ENCODE results near the gene SART1.
"Not testable (repeated sequence)": the region's sequence is repeated elsewhere in the genome, so short reads cannot be mapped to it uniquely, and the experiment has no call there.

Gene SART1

DNA sequence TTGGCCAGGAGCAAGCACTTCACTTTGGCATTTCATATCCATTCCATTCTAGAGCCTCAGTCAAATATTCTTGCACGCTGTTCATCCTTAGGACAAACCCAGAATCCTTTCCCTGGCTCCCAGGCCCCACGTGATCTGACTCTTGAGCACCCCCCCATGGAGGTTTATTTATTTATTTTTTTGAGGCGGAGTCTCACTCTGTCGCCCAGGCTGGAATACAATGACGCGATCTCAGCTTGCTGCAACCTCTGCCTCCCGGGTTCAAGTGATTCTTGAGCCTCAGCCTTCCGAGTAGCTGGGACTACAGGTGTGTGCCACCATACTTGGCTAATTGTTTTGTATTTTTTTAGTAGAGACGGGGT, 29.0 kb upstream of the SART1 start:
- no peak for DNase-seq

DNA sequence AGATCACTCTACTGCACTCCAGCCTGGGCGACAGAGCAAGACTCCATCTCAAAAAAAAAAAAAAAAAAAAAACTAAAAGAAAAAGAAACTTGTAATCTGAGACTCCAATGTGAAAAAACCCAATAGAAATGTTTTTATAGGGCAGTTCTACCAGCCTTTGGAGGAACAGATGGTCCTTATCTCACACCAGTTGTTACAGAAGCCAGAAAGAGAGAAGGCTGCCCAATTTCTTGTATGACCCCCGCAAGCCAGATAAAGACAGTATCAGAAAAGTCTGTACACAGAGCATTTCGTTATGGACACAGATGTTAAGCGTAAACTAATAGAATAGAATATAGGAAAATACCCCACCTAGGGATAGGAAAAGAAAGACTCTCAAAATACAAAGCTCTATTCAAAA, 27.5 kb upstream of the SART1 start:
- DNase-seq: no peak

DNA sequence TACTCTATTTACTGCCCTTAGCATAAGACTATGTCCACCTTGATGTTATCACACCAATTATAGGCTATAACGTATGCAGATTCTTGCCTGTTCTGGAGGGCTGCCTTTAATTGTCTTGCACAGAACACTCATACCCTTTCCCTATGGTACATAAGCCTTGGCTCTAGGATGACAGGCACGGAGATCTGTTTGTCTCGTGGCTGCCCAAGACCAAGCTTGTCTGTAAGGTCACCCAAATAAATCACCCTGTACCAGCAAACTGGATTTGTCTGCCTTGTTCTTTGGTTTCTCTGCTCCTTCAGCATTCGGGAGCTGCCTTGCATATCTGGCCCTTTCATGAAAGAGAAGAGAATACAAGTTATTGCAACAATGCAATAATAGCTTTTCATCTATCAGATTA, 23.8 kb upstream of the SART1 start:
- no peak for DNase-seq

DNA sequence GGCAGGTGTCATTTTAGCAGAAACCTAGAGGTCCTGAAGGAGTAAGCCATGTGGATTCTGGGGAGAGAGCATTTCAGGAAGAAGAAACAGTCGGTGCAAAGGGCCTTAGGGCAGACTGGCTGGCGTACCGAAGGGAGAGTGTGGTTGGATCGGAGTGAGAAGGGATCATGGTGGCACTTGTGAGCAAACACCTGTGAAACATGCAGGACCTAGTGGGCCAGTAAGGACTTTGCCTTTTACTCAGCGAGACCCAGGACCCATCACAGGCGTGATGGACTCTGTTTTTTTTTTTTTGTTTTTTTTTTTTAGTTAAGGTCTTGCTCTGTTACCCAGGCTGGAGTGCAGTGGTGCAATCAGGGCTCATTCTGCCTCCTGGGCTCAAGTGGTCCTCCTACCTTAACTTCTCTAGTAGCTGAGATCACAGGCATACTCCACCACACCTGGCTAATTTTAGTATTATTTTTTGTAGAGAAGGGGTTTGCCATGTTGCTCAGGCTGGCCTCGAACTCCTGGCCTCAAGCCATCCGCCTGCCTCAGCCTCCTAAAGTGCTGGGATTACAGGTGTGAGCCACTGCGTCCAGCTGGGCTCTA, 19.7 kb upstream of the SART1 start:
- DNase-seq: no peak

DNA sequence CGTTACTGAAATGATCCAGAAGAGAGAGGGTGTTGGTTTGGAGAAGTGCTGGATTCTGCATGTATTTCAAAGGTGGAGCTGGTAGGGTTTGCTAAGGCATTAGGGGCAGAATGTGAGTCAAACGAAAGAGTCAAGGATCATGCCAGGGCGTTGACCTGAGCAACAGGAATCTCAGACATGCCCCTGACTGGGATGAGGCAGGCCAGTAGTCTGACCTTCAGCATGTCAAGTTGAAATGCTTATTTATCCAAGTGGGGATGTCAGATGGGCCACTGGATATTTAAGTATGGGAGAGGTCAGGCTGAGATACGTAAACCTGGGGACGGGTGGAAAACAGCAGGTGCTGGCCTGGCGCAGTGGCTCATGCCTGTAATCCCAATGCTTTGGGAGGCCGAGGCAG, 19.0 kb upstream of the SART1 start:
- DNase-seq: no peak

DNA sequence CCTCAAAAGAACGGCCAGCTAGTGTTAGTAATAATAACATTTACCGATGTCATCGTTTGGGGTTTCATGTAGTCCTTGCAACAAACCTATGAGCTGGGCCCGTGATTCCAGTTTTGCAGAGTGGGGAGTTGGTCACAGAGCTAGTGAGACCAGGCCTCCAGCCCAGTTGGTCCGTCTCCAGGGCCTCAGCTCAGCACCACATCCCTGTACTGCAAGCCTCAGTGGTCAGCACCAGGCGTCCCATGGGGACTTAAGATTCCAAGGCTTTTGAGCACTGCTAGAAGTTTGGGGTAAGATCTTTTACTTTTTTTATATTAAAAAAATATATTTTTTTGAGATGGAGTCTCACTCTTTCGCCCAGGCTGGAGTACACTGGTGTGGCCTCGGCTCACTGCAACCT, 17.3 kb upstream of the SART1 start:
- no peak for DNase-seq

DNA sequence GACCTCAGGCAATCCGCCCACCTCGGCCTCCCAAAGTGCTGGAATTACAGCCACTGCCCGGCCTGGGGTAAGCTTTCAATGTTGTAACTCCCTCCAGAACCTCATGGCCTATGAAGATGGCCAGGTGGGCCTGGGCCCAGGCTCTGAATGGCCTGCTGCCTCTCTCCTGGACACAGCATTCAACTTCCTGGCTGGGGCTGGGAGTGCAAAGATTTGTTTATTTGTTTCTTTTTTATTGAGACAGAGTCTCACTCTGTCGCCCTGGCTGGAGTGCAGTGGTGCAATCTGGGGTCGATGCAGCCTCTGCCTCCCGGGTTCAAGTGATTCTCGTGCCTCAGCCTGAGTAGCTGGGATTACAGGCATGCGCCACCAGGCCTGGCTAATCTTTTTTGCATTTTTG, 16.8 kb upstream of the SART1 start:
- no peak for DNase-seq

DNA sequence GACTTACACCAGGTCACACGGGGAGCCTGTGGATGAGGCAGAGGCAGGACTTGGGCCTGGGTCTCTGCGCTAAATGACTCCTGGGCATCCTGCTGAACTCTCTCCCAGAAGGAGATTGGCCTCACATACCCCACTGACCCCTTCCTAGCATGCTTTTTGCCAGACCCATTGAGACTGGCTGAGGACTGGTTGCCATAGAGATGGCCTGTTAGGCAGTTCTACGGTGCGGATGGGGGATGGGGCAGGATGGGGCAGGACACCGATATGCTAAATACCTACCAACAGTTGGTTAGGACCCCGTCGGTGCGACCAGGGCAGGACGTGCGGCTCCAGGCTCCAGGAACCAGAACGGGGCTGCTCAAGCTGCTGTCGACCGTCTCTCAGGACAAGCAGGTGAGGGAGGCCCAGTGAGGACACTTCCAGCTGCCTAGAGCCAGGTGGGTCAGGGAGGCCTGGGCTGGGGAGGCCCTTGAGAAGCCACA, 16.1 kb upstream of the SART1 start, which contains the start of gene TSGA10IP:
Gene TSGA10IP, plus strand, starts transcription at position 51 of the 482 bp plus-strand sequence. Its CDS starts 196 bp downstream, at position 247.
- no peak for DNase-seq

DNA sequence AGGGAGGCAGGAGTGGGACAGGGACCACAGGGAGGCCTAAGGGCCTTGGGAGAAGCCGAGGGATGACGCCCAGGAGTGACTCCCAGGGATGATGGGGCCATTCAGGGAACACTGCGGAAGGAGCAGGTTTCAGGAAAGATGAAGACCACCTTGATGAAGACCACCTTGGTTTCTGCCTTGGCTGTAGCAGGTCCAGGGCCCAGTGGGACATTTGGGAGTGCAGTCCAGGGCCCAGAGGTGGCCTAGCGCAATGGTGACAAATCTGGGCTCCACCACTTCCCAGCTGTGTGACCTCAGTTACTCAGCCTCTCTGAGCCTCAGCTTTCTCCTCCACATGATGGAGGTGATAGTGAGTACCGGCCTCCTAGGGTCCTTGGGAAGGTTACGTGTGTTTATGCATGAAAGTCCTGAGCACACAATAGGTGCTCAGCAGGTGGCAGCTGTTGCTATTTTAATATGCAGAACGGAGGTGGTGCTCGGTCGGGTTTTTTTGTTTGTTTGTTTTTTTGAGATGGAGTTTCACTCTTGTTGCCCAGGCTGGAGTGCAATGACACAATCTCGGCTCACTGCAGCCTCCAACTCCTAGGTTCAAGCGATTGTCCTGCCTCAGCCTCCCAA, 15.5 kb upstream of the SART1 start:
- DNase-seq: no peak

DNA sequence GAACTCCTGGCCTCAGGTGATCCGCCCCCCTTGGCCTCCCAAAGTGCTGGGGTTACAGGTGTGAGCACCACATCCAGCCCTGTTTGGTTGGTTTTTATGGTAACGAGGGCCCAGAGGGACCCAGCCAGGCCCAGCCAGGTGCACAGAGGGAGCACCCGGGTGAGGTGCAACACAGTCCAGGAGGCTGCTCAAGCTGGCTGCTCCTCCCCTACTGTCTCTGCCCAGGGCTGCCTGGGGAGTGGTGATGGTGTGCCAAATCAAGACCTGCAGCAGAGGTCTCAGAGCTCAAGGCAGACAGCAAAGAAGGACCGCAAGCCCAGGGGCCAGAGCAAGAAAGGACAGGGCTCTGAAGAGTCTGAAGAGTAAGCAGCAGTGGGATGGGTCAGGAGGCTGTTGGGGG, 14.9 kb upstream of the SART1 start:
- no peak for DNase-seq

DNA sequence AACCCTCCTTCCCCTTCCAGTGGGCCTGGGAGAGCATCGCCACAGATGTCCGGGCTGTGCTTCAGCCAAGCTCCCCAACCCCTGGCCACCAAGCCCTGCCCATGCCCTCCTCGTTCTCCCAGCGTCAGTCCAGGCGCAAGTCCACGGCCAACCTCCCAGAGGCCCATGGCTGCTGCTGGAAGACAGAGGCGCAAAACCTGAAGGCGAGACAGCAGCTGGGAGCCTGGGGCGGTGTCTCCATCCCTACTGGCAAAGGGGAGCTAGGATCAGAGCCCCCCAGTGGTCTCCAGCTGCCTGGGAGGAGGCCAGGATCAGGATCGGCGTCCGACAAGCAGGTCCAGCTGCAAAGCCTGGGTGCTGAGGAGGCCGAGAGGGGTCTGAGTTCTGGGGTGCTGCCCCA, 14.4 kb upstream of the SART1 start:
- no peak for DNase-seq

DNA sequence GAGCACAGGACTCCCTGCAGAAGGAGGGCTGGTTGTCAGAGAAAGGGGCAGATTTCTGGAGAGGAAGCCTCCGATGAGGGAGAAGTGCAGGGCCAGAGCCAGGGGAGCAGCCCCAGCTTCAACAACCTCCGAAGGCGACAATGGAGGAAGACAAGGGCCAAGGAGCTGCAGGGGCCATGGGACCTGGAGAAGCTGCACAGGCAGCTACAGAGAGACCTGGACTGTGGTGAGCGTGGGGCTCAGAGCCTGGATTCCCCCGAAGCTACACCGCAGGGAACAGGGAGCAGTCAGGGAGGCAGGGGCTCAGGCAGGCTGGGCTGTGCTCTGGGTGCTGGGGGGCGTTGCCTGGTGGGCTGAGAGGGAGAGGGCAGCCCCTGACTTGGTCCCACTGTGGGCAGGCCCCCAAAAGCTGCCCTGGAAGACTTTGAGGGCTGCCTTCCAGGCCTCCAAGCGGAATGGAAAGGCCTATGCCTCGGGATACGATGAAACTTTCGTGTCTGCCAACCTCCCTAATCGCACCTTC, 13.9 kb upstream of the SART1 start:
- DNase-seq: no peak

DNA sequence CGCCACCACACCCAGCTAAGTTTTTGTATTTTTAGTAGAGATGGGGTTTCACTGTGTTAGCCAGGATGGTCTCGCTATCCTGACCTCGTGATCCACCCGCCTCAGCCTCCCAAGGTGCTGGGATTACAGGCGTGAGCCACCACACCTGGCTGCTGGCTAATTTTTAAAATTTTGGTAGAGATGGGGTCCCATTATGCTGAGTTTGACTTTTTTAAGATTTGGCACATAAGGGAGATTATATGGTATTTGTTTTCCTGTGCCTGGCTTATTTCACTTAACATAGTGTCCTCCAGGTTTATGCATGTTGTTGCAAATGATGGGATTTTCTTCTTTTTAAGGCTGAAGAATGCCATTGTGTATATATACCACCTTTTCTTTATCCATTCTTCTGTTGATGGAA, 10.8 kb upstream of the SART1 start:
- not testable (repeated sequence) for DNase-seq

DNA sequence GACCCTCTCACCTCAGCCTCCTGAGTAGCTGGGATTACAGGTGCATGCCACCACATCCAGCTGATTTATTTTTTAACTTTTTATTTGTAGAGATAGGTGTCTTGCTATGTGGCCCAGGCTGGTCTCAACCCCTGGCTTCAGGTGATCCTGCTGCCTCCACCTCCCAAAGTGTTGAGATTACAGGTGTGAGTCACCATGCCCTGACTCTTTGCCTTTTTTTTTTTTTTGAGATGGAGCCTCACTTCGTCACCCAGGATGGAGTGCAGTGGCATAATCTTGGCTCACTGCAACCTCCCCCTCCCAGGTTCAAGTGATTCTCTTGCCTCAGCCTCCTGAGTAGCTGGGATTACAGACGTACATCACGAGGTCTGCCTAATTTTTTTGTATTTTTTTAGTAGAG, 9.9 kb upstream of the SART1 start:
- DNase-seq: not testable (repeated sequence)

DNA sequence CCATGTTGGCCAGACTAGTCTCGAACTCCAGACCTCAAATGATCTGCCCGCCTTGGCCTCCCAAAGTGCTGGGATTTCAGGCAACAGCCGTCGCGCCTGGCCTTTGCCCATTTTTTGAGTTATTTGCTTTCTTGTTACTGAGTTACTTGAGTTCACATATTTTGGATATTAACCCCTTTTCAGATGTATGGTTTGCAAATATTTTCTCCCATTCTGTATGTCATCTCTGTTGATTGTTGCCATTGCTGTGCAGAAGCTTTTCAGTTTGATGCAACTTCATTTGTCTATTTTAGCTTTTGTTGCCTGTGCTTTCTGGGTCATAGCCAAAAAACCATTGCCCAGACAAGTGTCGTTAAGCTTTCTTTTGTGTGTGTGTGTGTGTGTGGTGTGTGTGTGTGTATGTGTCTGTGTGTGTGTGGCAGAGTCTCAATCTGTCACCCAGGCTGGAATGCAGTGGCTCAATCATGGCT, 9.4 kb upstream of the SART1 start:
- no peak for DNase-seq

DNA sequence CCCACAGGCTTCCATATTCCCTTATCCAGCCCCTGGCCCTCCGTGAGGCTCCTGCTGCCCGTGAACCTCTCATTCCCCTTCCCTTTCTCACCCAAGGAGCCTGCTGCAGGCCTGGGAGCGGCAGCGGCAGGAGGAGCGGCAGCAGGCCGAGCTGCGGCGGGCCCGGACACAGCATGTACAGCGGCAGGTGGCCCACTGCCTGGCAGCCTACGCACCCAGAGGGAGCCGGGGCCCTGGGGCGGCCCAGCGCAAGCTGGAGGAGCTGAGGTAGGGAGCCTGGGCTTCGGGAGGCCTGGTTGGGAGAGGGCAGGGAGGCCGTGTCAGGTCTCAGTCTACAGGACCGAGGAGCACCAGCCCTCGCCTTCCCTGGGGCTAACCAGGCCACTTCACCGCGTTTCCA, 8.1 kb upstream of the SART1 start:
- DNase-seq: no peak

DNA sequence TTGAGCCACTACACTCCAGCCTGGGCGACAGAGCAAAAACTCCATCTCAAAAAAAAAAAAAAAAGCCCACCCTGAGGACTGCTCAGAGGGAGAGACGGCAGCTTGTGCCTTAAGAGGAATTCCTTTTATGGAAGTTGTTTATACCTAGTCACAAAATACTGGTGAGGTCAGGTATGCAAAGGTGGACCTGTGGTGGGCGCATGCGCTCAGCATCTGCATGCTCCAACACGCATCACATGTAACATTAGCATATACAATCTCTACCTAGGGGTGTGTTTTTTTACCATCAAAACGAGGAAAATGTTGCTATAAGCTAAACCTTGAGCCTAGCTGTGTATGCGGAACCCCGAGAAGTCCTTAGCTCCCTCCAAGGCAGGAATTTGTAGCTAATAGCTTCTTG, 6.8 kb upstream of the SART1 start:
- no peak for DNase-seq

DNA sequence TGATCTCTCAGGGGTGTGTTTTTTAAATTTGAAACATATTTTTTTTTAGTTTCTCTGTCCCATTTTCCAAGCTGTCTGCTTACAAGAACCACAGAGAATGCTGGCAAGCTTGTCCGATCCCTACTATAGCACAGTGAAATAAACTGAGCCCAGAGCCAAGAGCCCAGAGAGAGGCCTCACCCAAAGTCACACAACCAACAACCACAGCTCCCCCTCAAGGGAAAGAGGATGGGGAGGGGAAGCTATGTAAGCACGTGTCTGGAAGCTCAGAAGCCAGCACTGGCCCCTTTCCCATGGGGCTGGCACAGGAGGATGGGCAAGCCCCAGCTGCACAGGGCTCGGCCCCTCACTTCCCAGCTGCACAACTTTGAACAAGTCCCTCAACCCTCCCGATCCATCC, 3.2 kb upstream of the SART1 start:
- no peak for DNase-seq

DNA sequence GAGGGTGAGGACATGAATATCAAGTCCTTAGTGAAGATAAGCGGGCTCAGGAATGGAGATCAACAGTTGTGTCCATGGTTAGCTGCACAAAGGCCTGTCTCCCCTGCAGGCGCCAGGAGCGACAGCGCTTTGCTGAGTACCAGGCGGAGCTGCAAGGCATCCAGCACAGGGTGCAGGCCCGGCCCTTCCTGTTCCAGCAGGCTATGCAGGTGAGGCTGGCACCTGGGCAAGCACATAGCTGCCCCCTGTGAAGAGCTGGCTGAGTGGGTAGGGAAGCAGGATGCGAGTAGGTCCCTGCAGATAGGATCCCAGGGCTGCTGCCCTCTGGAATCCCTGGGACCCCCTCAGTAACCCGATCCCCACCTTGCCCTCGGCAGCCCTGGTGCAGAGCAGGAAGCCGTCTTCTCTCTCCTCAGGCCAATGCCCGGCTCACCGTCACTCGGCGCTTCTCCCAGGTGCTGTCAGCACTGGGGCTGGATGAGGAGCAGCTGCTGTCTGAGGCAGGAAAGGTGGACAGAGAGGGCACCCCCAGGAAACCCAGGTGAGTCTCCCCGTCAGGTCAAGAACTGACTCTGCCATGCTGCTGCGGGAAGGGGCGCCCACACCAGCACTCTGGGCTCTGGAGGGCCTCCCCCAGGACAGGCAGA, 2.6 kb upstream of the SART1 start:
- no peak for DNase-seq

DNA sequence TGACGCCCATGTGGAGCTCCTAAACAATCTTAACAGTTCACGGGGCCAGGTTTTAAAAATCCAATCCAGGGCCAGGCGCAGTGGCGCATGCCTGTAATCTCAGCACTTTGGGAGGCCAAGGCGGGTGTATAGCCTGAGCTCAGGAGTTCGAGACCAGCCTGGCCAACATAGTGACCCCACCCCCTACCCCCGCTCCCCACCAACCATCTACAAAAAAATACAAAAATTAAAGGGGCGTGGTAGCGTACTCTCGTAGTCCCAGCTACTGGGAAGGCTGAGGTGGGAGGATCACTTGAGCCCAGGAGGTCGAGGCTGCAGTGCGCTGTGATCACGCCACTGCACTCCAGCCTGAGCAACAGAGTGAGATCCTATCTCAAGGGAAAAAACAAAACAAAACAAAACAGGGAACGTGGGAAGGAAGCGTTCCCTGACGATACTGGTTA, 689 bp upstream of the SART1 start:
- DNase-seq: no peak

DNA sequence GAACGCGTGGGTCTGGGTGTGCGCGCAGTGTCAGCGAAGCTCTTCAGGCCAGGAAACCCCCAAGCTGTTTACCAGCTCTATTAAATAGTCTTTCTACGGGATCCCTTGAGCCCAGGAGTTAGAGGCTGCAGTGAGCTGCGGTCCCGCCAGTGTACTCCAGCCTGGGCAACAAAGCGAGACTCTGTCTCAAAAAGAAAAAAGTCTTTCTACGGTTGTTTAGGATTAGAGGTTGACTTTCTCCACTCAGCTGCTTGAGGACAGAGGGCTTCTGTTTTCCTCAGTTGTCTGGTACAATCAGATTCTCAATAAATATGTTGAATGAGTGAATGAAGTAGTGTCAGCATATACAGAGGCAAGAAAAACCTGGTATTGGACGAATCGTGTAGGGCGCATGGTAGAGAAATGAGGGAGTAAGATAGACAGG, 619 bp downstream of the SART1 start:
- no peak for DNase-seq

DNA sequence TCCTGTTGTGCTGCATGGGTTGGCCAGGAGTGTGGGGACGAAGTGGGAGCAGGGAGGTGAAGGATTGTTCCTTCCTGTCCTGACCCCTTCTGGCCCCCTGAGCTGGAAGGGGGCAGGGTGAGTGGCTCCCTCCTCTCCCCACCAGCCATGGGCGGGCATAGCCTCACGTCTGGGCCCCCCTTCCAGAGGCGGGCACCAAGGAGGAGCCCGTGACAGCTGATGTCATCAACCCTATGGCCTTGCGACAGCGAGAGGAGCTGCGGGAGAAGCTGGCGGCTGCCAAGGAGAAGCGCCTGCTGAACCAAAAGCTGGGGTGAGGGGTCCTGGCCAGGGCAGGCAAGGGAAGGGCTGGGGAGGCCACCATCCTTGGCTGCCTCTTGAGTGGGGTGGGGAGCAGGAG, 3.4 kb downstream of the SART1 start:
- no peak for DNase-seq

DNA sequence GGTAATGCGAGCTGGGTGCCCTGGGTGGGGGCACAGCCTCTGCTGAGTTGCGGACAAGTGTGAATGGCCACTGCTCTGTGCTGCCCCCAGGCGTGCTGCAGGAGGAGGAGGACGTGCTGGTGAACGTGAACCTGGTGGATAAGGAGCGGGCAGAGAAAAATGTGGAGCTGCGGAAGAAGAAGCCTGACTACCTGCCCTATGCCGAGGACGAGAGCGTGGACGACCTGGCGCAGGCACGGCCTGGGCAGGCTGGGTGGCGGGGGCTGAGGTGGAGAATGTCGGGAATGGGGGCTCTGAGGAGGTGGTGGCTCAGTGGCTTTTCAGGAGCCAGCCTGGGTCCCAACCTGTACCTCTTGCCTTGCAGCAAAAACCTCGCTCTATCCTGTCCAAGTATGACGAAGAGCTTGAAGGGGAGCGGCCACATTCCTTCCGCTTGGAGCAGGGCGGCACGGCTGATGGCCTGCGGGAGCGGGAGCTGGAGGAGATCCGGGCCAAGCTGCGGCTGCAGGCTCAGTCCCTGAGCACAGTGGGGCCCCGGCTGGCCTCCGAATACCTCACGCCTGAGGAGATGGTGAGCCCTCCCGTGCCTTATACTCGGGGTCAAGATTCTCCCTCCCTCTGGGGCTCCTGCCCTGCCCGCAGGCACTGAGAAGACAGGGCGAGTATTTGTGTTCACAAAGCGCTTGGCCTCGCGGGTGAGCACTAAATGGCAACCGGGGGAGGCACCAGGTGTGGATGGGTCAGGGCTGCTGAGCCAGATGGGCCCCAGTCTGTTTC, 4.6 kb downstream of the SART1 start:
- DNase-seq: no peak

All from cerebellar nuclear complex (tissue), 1 donor.